Measurements from ENCODE around the gene SPECC1L. TPM values are rescaled to one million over a fixed set of nuclear protein-coding genes. Genes with fewer than 3 reads are reported as not detected.
"Not testable (repeated sequence)": the region's sequence is repeated elsewhere in the genome, so short reads cannot be mapped to it uniquely, and the experiment has no call there.

Gene SPECC1L
- total and polyA plus RNA-seq, 2 of the 8 experiments (the other 6 are each of a cell fraction or from before 2014, with no cell fraction given): 15.7 to 61.6 TPM

GRCh38 chr22:24249413-24249812, 21.2 kb upstream of the SPECC1L start:
- H2BK15ac ChIP-seq (ENCODE audit: low read length); H2BK5ac ChIP-seq (ENCODE audit: low read depth, low read length); H3K4me2 ChIP-seq (ENCODE audit: insufficient read depth in 1 of 2, low read depth in 2 of 2, low read length in 2 of 2); H3K79me2 ChIP-seq (ENCODE audit: control insufficient read depth in 1 of 2, insufficient read depth in 2 of 2, low read length in 2 of 2); H3K36me3 ChIP-seq (ENCODE audit: control insufficient read depth in 2 of 4, insufficient read depth in 4 of 4, low read length in 3 of 4); H3K4ac ChIP-seq (replicated peaks; ENCODE audit: insufficient read length, low read depth, low read length); POLR2A ChIA-PET (ENCODE audit: partially characterized antibody); H4K8ac ChIP-seq (ENCODE audit: extremely low read depth, insufficient read depth, low read length); H4K20me1 ChIP-seq (replicated peaks in 1 of 2; ENCODE audit: control insufficient read depth in 1 of 2, insufficient read depth in 2 of 2, low read length in 2 of 2); H4K91ac ChIP-seq (replicated peaks; ENCODE audit: insufficient read length, low read length); H3K9me3 ChIP-seq (ENCODE audit: insufficient read depth in 2 of 2, low read depth in 1 of 2, low read length in 1 of 2); H3K14ac ChIP-seq (ENCODE audit: insufficient read length); H2BK12ac ChIP-seq (ENCODE audit: low read depth, low read length); H2BK120ac ChIP-seq (replicated peaks; ENCODE audit: low read depth, low read length); H3K4me1 ChIP-seq (replicated peaks in 1 of 4; ENCODE audit: control insufficient read depth in 3 of 4, insufficient read depth in 4 of 4, low read length in 3 of 4); H3K27ac ChIP-seq (ENCODE audit: low read depth, low read length); H3K27me3 ChIP-seq (replicated peaks in 1 of 4; ENCODE audit: control insufficient read depth in 3 of 4, extremely low read depth in 1 of 4, insufficient read depth in 3 of 4, low read length in 3 of 4); H3K23me2 ChIP-seq (ENCODE audit: low read depth, low read length); H3K56ac ChIP-seq (replicated peaks; ENCODE audit: insufficient read length, low read depth, low read length); H2AK5ac ChIP-seq (ENCODE audit: low read depth, low read length); H4K5ac ChIP-seq (ENCODE audit: insufficient read length, low read depth, low read length); H3K79me1 ChIP-seq (ENCODE audit: low read depth, low read length); H3K23ac ChIP-seq (ENCODE audit: insufficient read length); FAIRE-seq; H3K18ac ChIP-seq (ENCODE audit: extremely low read depth, low read length); H2AFZ ChIP-seq (ENCODE audit: low read length); H2BK20ac ChIP-seq (ENCODE audit: low read length); DNase-seq (ENCODE audit: low read depth in 1 of 2, low spot score in 2 of 2); H3K9ac ChIP-seq (replicated peaks in 1 of 4; ENCODE audit: extremely low read depth in 1 of 4, low read depth in 3 of 4, low read length in 3 of 4); H3K4me3 ChIP-seq (ENCODE audit: extremely low read depth in 1 of 4, insufficient read depth in 2 of 4, low read depth in 3 of 4, low read length in 4 of 4): not testable (repeated sequence)
- 86% methylated on average over 1 of the region's 8 CpGs; no CpG with 5 or more reads in 1 of the 2 experiments for WGBS, 2 experiments (ENCODE audit: extremely low coverage in 1 of 2, insufficient coverage in 1 of 2, insufficient read length in 1 of 2, insufficient replicate concordance in 2 of 2, low coverage in 1 of 2, low lambda C conversion rate in 2 of 2, missing lambda C conversion rate in 1 of 2)
- CTCF ChIA-PET (ENCODE audit: partially characterized antibody): interaction anchor here (0.8 to 1.2 kb wide), 2 partner anchors 17 to 59 kb away, joined by 3 read pairs; no protein-coding TSS in a partner anchor

GRCh38 chr22:24251286-24251685, 19.3 kb upstream of the SPECC1L start:
- H3K56ac ChIP-seq (replicated peaks; ENCODE audit: insufficient read length, low read depth, low read length); H2AFZ ChIP-seq (ENCODE audit: low read length); H3K23me2 ChIP-seq (ENCODE audit: low read depth, low read length); H3K9ac ChIP-seq (replicated peaks in 1 of 4; ENCODE audit: extremely low read depth in 1 of 4, low read depth in 3 of 4, low read length in 3 of 4); H3K18ac ChIP-seq (ENCODE audit: extremely low read depth, low read length); H2BK120ac ChIP-seq (replicated peaks; ENCODE audit: low read depth, low read length); H3K36me3 ChIP-seq (ENCODE audit: control insufficient read depth in 2 of 4, insufficient read depth in 4 of 4, low read length in 3 of 4); H4K8ac ChIP-seq (ENCODE audit: extremely low read depth, insufficient read depth, low read length); H3K4me1 ChIP-seq (replicated peaks in 1 of 4; ENCODE audit: control insufficient read depth in 3 of 4, insufficient read depth in 4 of 4, low read length in 3 of 4); H3K14ac ChIP-seq (ENCODE audit: insufficient read length); H3K4ac ChIP-seq (replicated peaks; ENCODE audit: insufficient read length, low read depth, low read length); H3K4me2 ChIP-seq (ENCODE audit: insufficient read depth in 1 of 2, low read depth in 2 of 2, low read length in 2 of 2); H4K5ac ChIP-seq (ENCODE audit: insufficient read length, low read depth, low read length); H4K20me1 ChIP-seq (replicated peaks in 1 of 2; ENCODE audit: control insufficient read depth in 1 of 2, insufficient read depth in 2 of 2, low read length in 2 of 2); H4K91ac ChIP-seq (replicated peaks; ENCODE audit: insufficient read length, low read length); CTCF ChIA-PET (ENCODE audit: partially characterized antibody); H3K4me3 ChIP-seq (ENCODE audit: extremely low read depth in 1 of 4, insufficient read depth in 2 of 4, low read depth in 3 of 4, low read length in 4 of 4); FAIRE-seq; POLR2A ChIA-PET (ENCODE audit: partially characterized antibody); H2BK12ac ChIP-seq (ENCODE audit: low read depth, low read length); H3K9me3 ChIP-seq (ENCODE audit: insufficient read depth in 2 of 2, low read depth in 1 of 2, low read length in 1 of 2); H2BK15ac ChIP-seq (ENCODE audit: low read length); DNase-seq (ENCODE audit: low read depth in 1 of 2, low spot score in 2 of 2); H2BK5ac ChIP-seq (ENCODE audit: low read depth, low read length); H3K79me1 ChIP-seq (ENCODE audit: low read depth, low read length); H3K79me2 ChIP-seq (ENCODE audit: control insufficient read depth in 1 of 2, insufficient read depth in 2 of 2, low read length in 2 of 2); H3K27me3 ChIP-seq (replicated peaks in 1 of 4; ENCODE audit: control insufficient read depth in 3 of 4, extremely low read depth in 1 of 4, insufficient read depth in 3 of 4, low read length in 3 of 4); H3K27ac ChIP-seq (ENCODE audit: low read depth, low read length); H2BK20ac ChIP-seq (ENCODE audit: low read length); H2AK5ac ChIP-seq (ENCODE audit: low read depth, low read length); H3K23ac ChIP-seq (ENCODE audit: insufficient read length): not testable (repeated sequence)
- WGBS, 2 experiments (ENCODE audit: extremely low coverage in 1 of 2, insufficient coverage in 1 of 2, insufficient read length in 1 of 2, insufficient replicate concordance in 2 of 2, low coverage in 1 of 2, low lambda C conversion rate in 2 of 2, missing lambda C conversion rate in 1 of 2): no CpG with 5 or more reads among the region's 28 CpGs
